NAMALWA (cell line): ENCODE measurements around the gene LURAP1L.
"Not testable (repeated sequence)": the region's sequence is repeated elsewhere in the genome, so short reads cannot be mapped to it uniquely, and the experiment has no call there.

Source experiments
- DNase-seq: peaks from one replicate; pipeline ENCODE4 v3.0.0-alpha.2; 2015; ENCODE audit warnings: low spot score

Gene LURAP1L

GRCh38 chr9:12860998-12861397, 86.2 kb downstream of the LURAP1L start:
- no peak for DNase-seq

GRCh38 chr9:12862611-12863410, 88.0 kb downstream of the LURAP1L start:
- no peak for DNase-seq

GRCh38 chr9:12863618-12864017, 88.8 kb downstream of the LURAP1L start:
- no peak for DNase-seq

GRCh38 chr9:12865380-12865779, 90.6 kb downstream of the LURAP1L start:
- not testable (repeated sequence) for DNase-seq
